H9 (cell line): ENCODE results near the gene APP. TPM values are rescaled to one million over a fixed set of nuclear protein-coding genes. Genes with fewer than 3 reads are reported as not detected.
A peak's percentile ranks its signal among the peaks of the same experiment; 100 is the strongest.

ENCODE experiments used
- DNase-seq: peaks from one replicate; pipeline ENCODE4 v3.0.0-alpha.2; 2017
- H2AFZ ChIP-seq: one replicate; pipeline ENCODE4 v1.6.1; 2013; ENCODE audit warnings: mild to moderate bottlenecking, low read length, control low read depth, moderate library complexity
- H2AK5ac ChIP-seq: 2 replicates; pipeline ENCODE4 v1.6.1; 2013; ENCODE audit warnings: low read length, control low read depth, mixed read lengths; ENCODE audit not compliant: insufficient read length
- H2BK120ac ChIP-seq: one replicate; pipeline ENCODE4 v1.6.1; 2013; ENCODE audit warnings: low read depth, mild to moderate bottlenecking, low read length, control low read depth, inconsistent platforms; ENCODE audit not compliant: poor library complexity, severe bottlenecking
- H2BK12ac ChIP-seq: 2 replicates; pipeline ENCODE4 v1.6.1; 2013; ENCODE audit warnings: low read length, control low read depth, mixed read lengths, low read depth; ENCODE audit not compliant: insufficient read length
- H2BK15ac ChIP-seq: 2 replicates; pipeline ENCODE4 v1.6.1; 2013; ENCODE audit warnings: low read depth, low read length, control low read depth
- H2BK20ac ChIP-seq: one replicate; pipeline ENCODE4 v1.6.1; 2013; ENCODE audit warnings: low read depth, mild to moderate bottlenecking, low read length, control low read depth, inconsistent platforms; ENCODE audit not compliant: poor library complexity, severe bottlenecking
- H2BK5ac ChIP-seq: 2 replicates; pipeline ENCODE4 v1.6.1; 2013; ENCODE audit warnings: low read length, control low read depth, mixed read lengths; ENCODE audit not compliant: insufficient read length
- H3K14ac ChIP-seq: 2 replicates; pipeline ENCODE4 v1.6.1; 2013; ENCODE audit warnings: low read length, control low read depth; ENCODE audit not compliant: insufficient read depth
- H3K18ac ChIP-seq: 2 replicates; pipeline ENCODE4 v1.6.1; 2013; ENCODE audit warnings: low read depth, mild to moderate bottlenecking, mixed read lengths, low read length, control low read depth; ENCODE audit not compliant: insufficient read length
- H3K23ac ChIP-seq: 2 replicates; pipeline ENCODE4 v1.6.1; 2013; ENCODE audit warnings: low read length, control low read depth, mixed read lengths, low read depth; ENCODE audit not compliant: insufficient read length
- H3K23me2 ChIP-seq: 2 replicates; pipeline ENCODE4 v1.6.1; 2013; ENCODE audit warnings: low read depth, mild to moderate bottlenecking, mixed read lengths, low read length, control low read depth; ENCODE audit not compliant: insufficient read length, poor library complexity, severe bottlenecking
- H3K27ac ChIP-seq: 2 replicates; pipeline ENCODE4 v1.5.1; 2013; ENCODE audit warnings: low read length, control low read depth, mixed read lengths, low read depth; ENCODE audit not compliant: insufficient read length
- H3K27me3 ChIP-seq: 2 replicates; pipeline ENCODE4 v1.6.1; 2013; ENCODE audit warnings: low read length, control low read depth, inconsistent platforms; ENCODE audit not compliant: insufficient read depth
- H3K4ac ChIP-seq: 2 replicates; pipeline ENCODE4 v1.6.1; 2013; ENCODE audit warnings: low read depth, mild to moderate bottlenecking, control low read depth, inconsistent platforms, low read length, moderate library complexity
- H3K4me1 ChIP-seq: 2 replicates; pipeline ENCODE4 v1.6.1; 2013; ENCODE audit warnings: low read length, control low read depth, inconsistent platforms; ENCODE audit not compliant: insufficient read depth
- H3K4me2 ChIP-seq: 2 replicates; pipeline ENCODE4 v1.6.1; 2013; ENCODE audit warnings: low read length, control low read depth, mixed read lengths; ENCODE audit not compliant: insufficient read length, insufficient read depth
- H3K56ac ChIP-seq: 2 replicates; pipeline ENCODE4 v1.6.1; 2013; ENCODE audit warnings: low read depth, mild to moderate bottlenecking, mixed read lengths, low read length, control low read depth; ENCODE audit not compliant: insufficient read length
- H3K79me1 ChIP-seq: 2 replicates; pipeline ENCODE4 v1.6.1; 2013; ENCODE audit warnings: low read depth, mild to moderate bottlenecking, moderate library complexity, low read length, control low read depth, inconsistent platforms; ENCODE audit not compliant: insufficient read depth, poor library complexity, severe bottlenecking
- H3K79me2 ChIP-seq: 2 replicates; pipeline ENCODE4 v1.6.1; 2013; ENCODE audit warnings: low read length, control low read depth, inconsistent platforms; ENCODE audit not compliant: insufficient read depth
- H3K9ac ChIP-seq: 2 replicates; pipeline ENCODE4 v1.6.1; 2013; ENCODE audit warnings: low read length, control low read depth, mixed read lengths; ENCODE audit not compliant: insufficient read length; ENCODE audit errors: extremely low read depth
- H3K9me3 ChIP-seq: one replicate; pipeline ENCODE4 v1.6.1; 2013; ENCODE audit warnings: low read depth, low read length, inconsistent platforms; ENCODE audit not compliant: control insufficient read depth
- H3T11ph ChIP-seq: one replicate; pipeline ENCODE4 v1.6.1; 2013; ENCODE audit warnings: mild to moderate bottlenecking, low read length, control low read depth, inconsistent platforms
- H4K20me1 ChIP-seq: one replicate; pipeline ENCODE4 v1.6.1; 2013; ENCODE audit not compliant: control insufficient read depth, insufficient read length, insufficient read depth
- H4K5ac ChIP-seq: 2 replicates; pipeline ENCODE4 v1.6.1; 2013; ENCODE audit warnings: low read depth, mild to moderate bottlenecking, mixed read lengths, low read length, control low read depth; ENCODE audit not compliant: insufficient read length
- H4K8ac ChIP-seq: replicated peaks from 2 replicates; pipeline ENCODE4 v1.6.1; 2013; ENCODE audit warnings: low read length, control low read depth, mixed read lengths, low read depth; ENCODE audit not compliant: insufficient read length
- H4K91ac ChIP-seq: 2 replicates; pipeline ENCODE4 v1.6.1; 2013; ENCODE audit warnings: low read depth, mild to moderate bottlenecking, moderate library complexity, mixed read lengths, low read length, control low read depth; ENCODE audit not compliant: insufficient read length
- H3K27ac Mint-ChIP-seq, 3 experiments: 2 replicates in 2 of 3; 3 replicates in 1 of 3; pipeline ENCODE4 v1.8.0; 2020 to 2021; ENCODE audit warnings: mixed read lengths in 3 of 3, mild to moderate bottlenecking in 1 of 3, moderate library complexity in 1 of 3
- H3K27me3 Mint-ChIP-seq: 2 replicates; pipeline ENCODE4 v1.8.0; 2021; ENCODE audit warnings: low read depth, mild to moderate bottlenecking, moderate library complexity, mixed read lengths
- H3K36me3 Mint-ChIP-seq, 3 experiments: 2 replicates in 2 of 3; 3 replicates in 1 of 3; pipeline ENCODE4 v1.8.0; 2020 to 2021; ENCODE audit warnings: low read depth in 3 of 3, mixed read lengths in 3 of 3; ENCODE audit not compliant: insufficient read depth in 1 of 3
- H3K4me1 Mint-ChIP-seq, 2 experiments: 2 replicates each; pipeline ENCODE4 v1.8.0; 2020; ENCODE audit warnings: mixed read lengths in 2 of 2
- H3K4me3 Mint-ChIP-seq, 2 experiments: 2 replicates in 1 of 2; 3 replicates in 1 of 2; pipeline ENCODE4 v1.8.0; 2020 to 2021; ENCODE audit warnings: mild to moderate bottlenecking in 2 of 2, mixed read lengths in 2 of 2, moderate library complexity in 1 of 2
- H3K9me3 Mint-ChIP-seq, 2 experiments: 2 replicates in 1 of 2; 3 replicates in 1 of 2; pipeline ENCODE4 v1.8.0; 2020; ENCODE audit warnings: mild to moderate bottlenecking in 2 of 2, mixed read lengths in 2 of 2, moderate library complexity in 1 of 2
- CTCF ChIP-seq: fragments of 200-600 bp; sonication (generic); conservative IDR thresholded peaks from 3 replicates; pipeline ENCODE4 v1.8.0; 2021; ENCODE audit warnings: antibody characterized with exemption, mild to moderate bottlenecking
- WGBS: extraction: QIAGEN DNeasy Blood & Tissue Kit; methylation state at CpG from one replicate; pipeline ENCODE4 v1.1.7; 2013; ENCODE audit warnings: missing lambda C conversion rate, low lambda C conversion rate, mixed read lengths; ENCODE audit not compliant: insufficient read length; ENCODE audit errors: extremely low coverage; 5-methylcytosine and 5-hydroxymethylcytosine counted together
- total RNA-seq: library from RNA; stranded (reverse); gene quantifications from 2 replicates; pipeline ENCODE4 v1.2.1, GENCODE V29; 2021

Gene APP
- total RNA-seq, 1 experiment from 2014 or later = 380 TPM

- H3T11ph ChIP-seq = no peak overlapping the region
- H3K18ac ChIP-seq = no peak overlapping the region
- no peak overlapping the region for H2BK20ac ChIP-seq
- H2AFZ ChIP-seq = no peak overlapping the region
- no peak overlapping the region for H2BK15ac ChIP-seq
- Mint-ChIP-seq H3K36me3 (no peaks in the 10 kb centered on the region; a peak in 2 of 7 replicates), H3K9me3 (no peaks in the 10 kb centered on the region), H3K27me3 (no peaks in the 10 kb centered on the region), H3K4me1 (peaks cover 18 to 21% of the 10 kb centered on the region in 2 experiments), H3K27ac (peak overlapping the region in 2 of 3 experiments; percentile 9 to 41; a peak in 2 of 7 replicates), H3K4me3 (no peak overlapping the region)
- no peak overlapping the region for H3K23ac ChIP-seq
- no peaks in the 10 kb centered on the region for H3K4me1 ChIP-seq
- H2BK120ac ChIP-seq = no peak overlapping the region
- no peaks in the 10 kb centered on the region for H3K79me1 ChIP-seq
- no peak overlapping the region for H4K5ac ChIP-seq
- H2BK12ac ChIP-seq = no peak overlapping the region
- no peaks in the 10 kb centered on the region for H3K27me3 ChIP-seq
- no peak for TF ChIP-seq CTCF
- no peak overlapping the region for H4K8ac ChIP-seq
- no peak overlapping the region for H3K4me2 ChIP-seq
- H3K14ac ChIP-seq = no peak overlapping the region
- no peak overlapping the region for H4K91ac ChIP-seq
- no peaks in the 10 kb centered on the region for H3K23me2 ChIP-seq
- no peak overlapping the region for H3K27ac ChIP-seq
- no peak for DNase-seq
- no peak overlapping the region for H2AK5ac ChIP-seq
- H3K79me2 ChIP-seq = no peaks in the 10 kb centered on the region
- WGBS = no CpG with 5 or more reads among the region's 4 CpGs
- no peak overlapping the region for H3K9ac ChIP-seq
- H3K9me3 ChIP-seq = no peaks in the 10 kb centered on the region
- no peaks in the 10 kb centered on the region for H4K20me1 ChIP-seq
- H3K4ac ChIP-seq = no peak overlapping the region
- no peak overlapping the region for H2BK5ac ChIP-seq
- H3K56ac ChIP-seq = no peak overlapping the region
Measured at GRCh38 chr21:25870084-25870483, 300.5 kb downstream of the APP start.
